Islet of Langerhans (tissue), 1 donor: ENCODE results near the gene COPA.
A peak's percentile ranks its signal among the peaks of the same experiment; 100 is the strongest.

Source experiments
- FAIRE-seq: peaks from one replicate; lab custom pipeline; 2011; peaks lifted over from hg19 to GRCh38; lab: Jason Lieb, UNC

The COPA gene

GRCh38 chr1:160264795-160265307 lies 78.2 kb downstream of the COPA start:
- FAIRE-seq = no peak

DNA sequence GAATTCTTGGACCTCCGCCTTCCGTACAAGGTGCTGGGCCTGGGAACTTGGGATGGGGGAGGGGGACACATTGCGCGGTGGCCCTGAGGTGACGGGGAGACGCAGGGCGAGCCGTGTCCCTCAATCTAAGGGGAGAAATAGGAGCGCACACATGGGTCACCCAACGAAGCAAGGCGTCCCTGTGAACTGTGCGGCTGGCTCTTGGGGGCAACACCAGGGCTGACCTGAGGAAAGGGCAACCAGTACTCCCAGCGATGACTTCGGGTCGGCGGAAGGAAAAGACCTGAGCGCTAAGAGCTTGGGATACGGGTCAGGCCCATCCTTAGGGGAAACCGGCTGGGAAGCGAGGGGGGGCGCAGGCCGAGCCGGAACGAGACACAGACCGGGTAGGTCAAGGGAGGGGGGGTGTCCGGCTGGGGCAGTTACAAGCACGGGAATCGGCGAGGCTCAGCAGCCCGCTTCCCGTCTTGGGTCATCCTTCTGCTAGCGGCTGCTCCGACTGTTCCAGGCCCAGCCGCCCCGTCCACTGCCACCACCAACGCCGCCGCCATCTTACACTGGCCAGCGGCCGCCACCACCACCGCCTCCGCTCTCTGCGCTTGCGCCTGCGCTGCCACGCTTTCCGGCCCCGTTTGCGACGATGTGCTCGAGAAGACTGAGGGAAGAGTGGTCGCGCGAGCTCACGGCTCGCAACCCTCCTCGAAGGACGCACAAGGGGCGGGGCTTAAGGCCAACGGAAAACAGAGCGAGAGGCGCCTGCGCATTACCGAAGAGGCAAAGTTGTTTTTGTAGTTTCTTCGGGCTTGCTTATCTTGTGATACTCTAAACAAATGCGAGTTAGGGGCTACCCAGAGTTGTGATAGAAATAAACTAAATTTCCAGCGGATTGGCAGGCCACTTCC lies 80.9 kb downstream of the COPA start, which contains the start of gene DCAF8:
DCAF8 (minus strand) TSS at position 657 of the 902 bp plus-strand sequence. CDS start 18,541 bp downstream, outside the sequence.
- FAIRE-seq = no peak

DNA sequence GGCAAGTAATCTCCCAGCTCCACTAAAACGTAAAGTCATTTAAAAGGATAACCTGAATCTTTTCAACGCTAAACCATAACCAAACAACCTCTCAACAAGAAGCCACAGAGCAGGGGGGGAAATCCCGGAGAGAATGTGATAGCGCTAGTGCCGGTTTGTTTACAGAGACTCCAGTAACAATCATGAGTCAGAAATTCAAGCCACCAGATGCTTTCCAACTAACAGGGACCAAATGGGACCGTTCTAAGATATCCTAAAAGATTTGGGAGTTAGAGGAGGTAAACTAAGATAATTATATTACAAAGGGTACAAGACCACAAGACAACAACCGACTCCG lies 81.5 kb downstream of the COPA start:
- FAIRE-seq = no peak

DNA sequence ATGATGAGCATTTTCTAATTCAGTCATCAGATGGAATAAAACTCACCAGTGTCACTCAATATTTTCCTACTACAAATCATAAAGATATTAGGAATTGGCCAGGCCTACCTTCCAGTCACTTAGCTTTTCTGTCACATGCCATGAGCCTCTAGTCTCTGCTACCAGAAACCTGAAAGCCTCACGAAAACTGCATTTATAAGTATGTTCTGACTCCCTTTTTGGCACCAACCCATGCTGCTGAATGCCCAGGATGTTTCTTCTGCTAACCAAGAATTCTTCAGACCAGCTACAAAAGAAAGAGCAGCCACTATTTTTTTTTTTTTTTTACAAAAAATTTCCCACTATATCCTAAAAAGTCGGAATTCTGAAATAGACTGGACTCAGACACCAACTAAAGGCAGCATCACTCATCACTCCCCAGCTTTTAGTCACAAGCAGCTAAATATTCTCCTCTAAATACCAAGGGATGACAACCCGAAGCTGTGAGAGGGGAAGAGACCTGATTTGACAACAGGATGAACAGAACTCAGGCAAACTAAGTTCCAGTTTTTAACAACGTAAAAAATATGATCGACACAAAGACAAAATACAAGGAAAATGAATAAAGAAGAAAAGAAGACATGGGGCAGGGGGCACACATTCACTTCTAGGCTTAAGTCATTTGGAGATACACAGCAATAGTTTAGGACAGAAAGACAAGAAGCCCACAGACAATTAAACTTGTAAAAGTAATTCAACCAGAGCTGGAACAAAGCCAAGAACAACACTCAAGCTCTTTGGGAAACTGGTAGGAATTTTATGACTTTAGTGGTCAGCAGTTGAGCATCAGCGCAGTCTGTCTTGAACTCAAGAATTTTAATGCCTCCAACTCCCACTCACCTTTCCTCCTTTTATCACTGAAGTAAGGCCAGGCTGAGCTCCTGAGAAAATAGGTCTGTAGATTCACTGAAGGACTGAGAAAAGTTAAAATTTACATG lies 82.4 kb downstream of the COPA start:
- FAIRE-seq = no peak

DNA sequence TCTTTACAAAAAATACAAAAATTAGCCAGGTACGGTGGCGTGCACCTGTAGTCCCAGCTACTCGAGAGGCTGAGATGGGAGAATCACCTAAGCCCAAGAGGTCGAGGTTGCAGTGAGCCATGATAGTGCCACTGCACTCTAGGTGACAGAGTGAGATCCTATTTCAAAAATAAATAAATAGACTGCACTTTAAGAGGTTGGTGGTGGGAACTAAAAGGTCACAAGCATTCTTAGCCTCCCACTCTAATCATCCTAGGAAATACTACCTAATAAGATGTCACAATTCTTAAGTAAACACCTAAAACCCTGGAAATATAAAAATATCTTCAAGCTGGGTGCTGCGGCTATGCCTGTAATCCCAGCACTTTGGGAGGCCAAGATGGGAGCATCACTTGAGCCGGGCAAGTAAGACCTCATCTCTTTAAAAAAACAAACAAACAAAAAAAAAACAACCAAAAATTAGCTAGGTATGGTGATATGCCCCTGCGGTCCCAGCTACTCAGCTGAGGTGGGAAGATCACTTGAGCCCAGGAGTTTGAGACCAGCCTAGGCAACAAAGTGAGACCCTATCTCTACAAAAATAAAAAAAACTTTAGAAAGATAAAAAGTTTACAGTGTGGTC lies 84.8 kb downstream of the COPA start:
- no peak for FAIRE-seq

DNA sequence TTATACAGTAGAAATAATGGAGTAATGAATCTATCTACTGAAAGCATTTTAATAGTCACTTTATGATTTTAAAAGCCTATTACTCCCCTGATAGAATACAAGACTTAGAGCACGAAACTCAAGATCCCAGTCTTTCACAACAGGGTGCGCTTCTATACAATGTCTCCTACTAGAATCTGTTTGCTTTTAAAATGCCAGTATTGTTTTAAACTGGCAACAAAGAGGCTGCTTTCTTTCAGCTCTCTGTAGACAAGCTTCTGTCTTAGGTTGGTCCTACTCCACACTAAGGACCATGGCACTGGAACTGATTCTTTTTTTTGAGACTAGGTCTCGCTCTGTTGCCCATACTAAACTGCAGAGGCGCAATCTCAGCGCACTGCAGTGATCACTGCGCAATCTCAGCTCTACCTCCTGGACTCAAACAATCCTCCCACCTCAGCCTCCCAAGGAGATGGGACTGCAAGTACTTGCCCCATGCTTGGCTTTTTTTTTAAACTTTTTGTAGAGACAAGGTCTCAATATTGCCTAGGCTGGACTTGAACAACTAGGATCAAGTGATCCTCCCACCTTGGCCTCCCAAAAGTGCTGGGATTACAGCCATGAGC lies 85.5 kb downstream of the COPA start:
- no peak for FAIRE-seq

- FAIRE-seq = no peak
Observed at GRCh38 chr1:160256396-160257046, 86.5 kb downstream of the COPA start.

DNA sequence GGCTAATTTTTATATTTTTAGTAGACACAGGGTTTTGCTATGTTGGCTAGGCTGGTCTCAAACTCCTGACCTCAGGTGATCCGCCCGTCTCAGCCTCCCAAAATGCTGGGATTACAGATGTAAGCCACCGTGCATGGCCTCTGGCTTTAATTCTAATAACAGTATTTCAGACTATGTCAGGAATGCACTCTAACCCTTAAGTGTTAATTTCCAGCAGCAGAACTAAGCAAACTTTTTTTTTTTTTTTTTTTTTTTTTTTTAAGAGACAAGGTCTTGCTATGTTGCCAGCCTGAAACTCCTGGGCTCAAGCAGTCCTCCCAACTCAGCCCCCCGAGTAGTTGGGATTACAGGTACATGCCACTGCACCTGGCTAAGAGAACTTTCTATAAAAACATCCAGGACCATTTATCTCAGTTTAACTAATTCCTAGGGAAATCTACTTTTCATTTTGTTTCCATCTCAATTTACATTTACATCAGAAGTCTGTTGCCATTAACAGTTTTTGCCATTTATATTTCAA lies 87.2 kb downstream of the COPA start:
- no peak for FAIRE-seq

- FAIRE-seq = peak; percentile 92
Observed at GRCh38 chr1:160251687-160252526, 91.1 kb downstream of the COPA start.

GRCh38 chr1:160251011-160251410 lies 92.0 kb downstream of the COPA start:
- no peak for FAIRE-seq

DNA sequence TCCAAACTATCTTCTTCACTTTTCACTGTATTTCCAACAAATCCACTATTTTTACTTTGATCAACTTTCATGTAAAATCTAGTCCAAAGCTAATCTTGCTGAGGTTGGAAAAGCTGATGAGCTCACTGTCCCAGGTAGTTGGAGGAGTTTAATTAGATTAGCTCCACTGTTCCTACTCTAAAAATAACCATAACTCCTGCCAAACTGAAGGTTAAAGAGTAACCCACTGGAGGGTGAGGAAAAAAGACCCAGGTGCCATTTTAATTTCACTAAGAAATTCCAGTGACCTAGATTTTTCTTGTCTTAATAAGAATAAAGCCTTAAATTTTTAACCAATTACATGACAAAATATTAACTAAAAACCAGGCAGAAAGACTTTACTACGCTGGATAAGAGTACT lies 96.0 kb downstream of the COPA start:
- no peak for FAIRE-seq

- FAIRE-seq = no peak
Observed at GRCh38 chr1:160245434-160245833, 97.6 kb downstream of the COPA start.

DNA sequence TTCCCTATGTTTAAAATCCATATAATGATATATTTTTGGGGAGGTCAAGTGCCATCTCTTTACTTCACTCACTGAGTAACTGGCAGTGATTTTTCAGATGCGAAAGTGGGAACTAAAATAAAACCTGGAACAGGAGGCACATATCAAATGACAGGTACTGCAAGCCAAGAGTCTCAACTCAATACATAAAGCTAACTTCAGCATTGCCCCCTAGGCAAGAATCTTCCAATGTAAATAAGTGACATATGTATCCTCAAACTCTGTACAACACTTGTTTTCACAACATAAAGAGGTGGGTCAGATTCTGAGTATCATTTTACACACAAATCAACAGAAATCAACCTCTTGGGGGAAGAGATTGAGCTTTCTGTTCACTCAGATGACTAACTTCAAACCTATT lies 98.8 kb downstream of the COPA start:
- no peak for FAIRE-seq

- FAIRE-seq = no peak
Observed at GRCh38 chr1:160243767-160244166, 99.3 kb downstream of the COPA start.

GRCh38 chr1:160239582-160240299 lies 103.3 kb downstream of the COPA start:
- no peak for FAIRE-seq
